Measurements from ENCODE around the gene STMND1. TPM values are rescaled to one million over a fixed set of nuclear protein-coding genes. Genes with fewer than 3 reads are reported as not detected.

The STMND1 gene
- total RNA-seq, 3 donors from 2014 or later (not counting 1 experiment from before 2014, with no cell fraction given), result not detected

DNA sequence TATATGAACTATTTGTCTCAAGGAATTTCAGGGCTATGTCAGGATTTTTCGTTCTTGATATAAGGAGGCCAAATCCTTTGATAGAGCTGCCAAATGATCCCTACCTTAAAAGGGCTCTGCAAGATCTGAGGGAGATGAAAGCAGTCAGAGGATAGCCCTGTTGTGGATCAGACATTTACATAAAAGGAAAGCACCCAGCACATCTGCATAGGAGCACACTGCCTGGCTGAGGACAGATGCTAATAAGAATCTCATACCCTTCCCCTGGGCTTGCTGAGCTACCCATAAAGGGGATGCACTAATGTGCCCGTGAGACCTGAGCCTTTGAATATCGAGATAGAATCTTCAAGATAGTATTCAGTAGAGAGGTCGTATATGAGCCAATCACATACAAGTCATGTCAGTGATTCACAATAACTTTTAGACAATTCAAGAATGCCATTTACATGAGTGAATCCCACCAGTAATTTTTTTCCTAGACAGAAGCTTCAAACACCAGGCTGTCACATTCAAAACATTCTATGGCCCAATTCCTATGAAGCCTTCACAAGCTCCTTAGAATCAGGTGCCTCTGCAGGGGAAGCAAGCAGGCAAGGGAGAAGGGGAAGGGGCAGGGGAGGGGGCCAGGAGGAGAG, 71.1 kb downstream of the STMND1 start:
- Mint-ChIP-seq H3K9me3 (no peaks in the 10 kb centered on the region), H3K4me1 (no peaks in the 10 kb centered on the region), H3K27me3 (ENCODE audit: low read depth in 2 of 2) (peaks cover 3 to 38% of the 10 kb centered on the region in 2 donors), H3K36me3 (no peaks in the 10 kb centered on the region), H3K4me3 (no peak overlapping the region), H3K27ac (no peak overlapping the region)
- no peaks in the 10 kb centered on the region for H3K9me3 ChIP-seq (ENCODE audit: control insufficient read depth, insufficient read depth, low read length)
- 83% methylated on average over 3 of the region's 4 CpGs for WGBS (ENCODE audit: insufficient coverage)
- H3K36me3 ChIP-seq (ENCODE audit: control insufficient read depth, insufficient read depth, low read length), result no peaks in the 10 kb centered on the region
- DNase-seq (no peak), ATAC-seq (no peak)
- H3K27me3 ChIP-seq (ENCODE audit: control insufficient read depth, insufficient read depth, low read length), result no peaks in the 10 kb centered on the region
- H3K27ac ChIP-seq (ENCODE audit: low read length), result no peak overlapping the region
- no peaks in the 10 kb centered on the region for H3K4me1 ChIP-seq (ENCODE audit: control insufficient read depth, insufficient read depth, low read length)
- intact Hi-C loops (cut with micrococcal nuclease), result no loop called here
- TF ChIP-seq, protein P1, sequence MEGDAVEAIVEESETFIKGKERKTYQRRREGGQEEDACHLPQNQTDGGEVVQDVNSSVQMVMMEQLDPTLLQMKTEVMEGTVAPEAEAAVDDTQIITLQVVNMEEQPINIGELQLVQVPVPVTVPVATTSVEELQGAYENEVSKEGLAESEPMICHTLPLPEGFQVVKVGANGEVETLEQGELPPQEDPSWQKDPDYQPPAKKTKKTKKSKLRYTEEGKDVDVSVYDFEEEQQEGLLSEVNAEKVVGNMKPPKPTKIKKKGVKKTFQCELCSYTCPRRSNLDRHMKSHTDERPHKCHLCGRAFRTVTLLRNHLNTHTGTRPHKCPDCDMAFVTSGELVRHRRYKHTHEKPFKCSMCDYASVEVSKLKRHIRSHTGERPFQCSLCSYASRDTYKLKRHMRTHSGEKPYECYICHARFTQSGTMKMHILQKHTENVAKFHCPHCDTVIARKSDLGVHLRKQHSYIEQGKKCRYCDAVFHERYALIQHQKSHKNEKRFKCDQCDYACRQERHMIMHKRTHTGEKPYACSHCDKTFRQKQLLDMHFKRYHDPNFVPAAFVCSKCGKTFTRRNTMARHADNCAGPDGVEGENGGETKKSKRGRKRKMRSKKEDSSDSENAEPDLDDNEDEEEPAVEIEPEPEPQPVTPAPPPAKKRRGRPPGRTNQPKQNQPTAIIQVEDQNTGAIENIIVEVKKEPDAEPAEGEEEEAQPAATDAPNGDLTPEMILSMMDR (IDR thresholded peaks at IDR 0.05), result no peak
- H3K4me3 ChIP-seq (ENCODE audit: low read length), result no peak overlapping the region

- H3K4me1 Mint-ChIP-seq, result no peaks in the 10 kb centered on the region
- no peaks in the 10 kb centered on the region for H3K27me3 ChIP-seq (ENCODE audit: control insufficient read depth, insufficient read depth, low read length)
- WGBS (ENCODE audit: insufficient coverage), result 95% methylated on average over 2 of the region's 2 CpGs
Measured at GRCh38 chr6:17178326-17178725, 76.5 kb downstream of the STMND1 start.

GRCh38 chr6:17178754-17179529, 77.1 kb downstream of the STMND1 start:
- no peaks in the 10 kb centered on the region for H3K27me3 ChIP-seq (ENCODE audit: control insufficient read depth, insufficient read depth, low read length)
- WGBS (ENCODE audit: insufficient coverage), result 94% methylated on average over 1 of the region's 1 CpG
- Mint-ChIP-seq H3K27me3 (ENCODE audit: low read depth in 2 of 2) (peaks cover 3 to 31% of the 10 kb centered on the region in 2 donors), H3K9me3 (no peaks in the 10 kb centered on the region), H3K4me1 (no peaks in the 10 kb centered on the region), H3K36me3 (no peaks in the 10 kb centered on the region), H3K4me3 (no peak overlapping the region), H3K27ac (no peak overlapping the region)
- ATAC-seq, result no peak
- TF ChIP-seq, protein P1 (IDR thresholded peaks at IDR 0.05), result no peak
- no peak overlapping the region for H3K4me3 ChIP-seq (ENCODE audit: low read length)
- H3K36me3 ChIP-seq (ENCODE audit: control insufficient read depth, insufficient read depth, low read length), result no peaks in the 10 kb centered on the region
- intact Hi-C loops (cut with micrococcal nuclease), result no loop called here
- H3K27ac ChIP-seq (ENCODE audit: low read length), result no peak overlapping the region
- no peaks in the 10 kb centered on the region for H3K4me1 ChIP-seq (ENCODE audit: control insufficient read depth, insufficient read depth, low read length)
- no peak for DNase-seq
- H3K9me3 ChIP-seq (ENCODE audit: control insufficient read depth, insufficient read depth, low read length), result no peaks in the 10 kb centered on the region

More at GRCh38 chr6:17178326-17178725, 76.5 kb downstream of the STMND1 start:
- H3K36me3 Mint-ChIP-seq, result no peaks in the 10 kb centered on the region
- no peak overlapping the region for H3K27ac Mint-ChIP-seq
- H3K4me3 ChIP-seq (ENCODE audit: low read length), result no peak overlapping the region
- H3K27ac ChIP-seq (ENCODE audit: low read length), result no peak overlapping the region
- intact Hi-C loops (cut with micrococcal nuclease), result no loop called here
- H3K9me3 ChIP-seq (ENCODE audit: control insufficient read depth, insufficient read depth, low read length), result no peaks in the 10 kb centered on the region
- ATAC-seq, result no peak
- no peaks in the 10 kb centered on the region for H3K36me3 ChIP-seq (ENCODE audit: control insufficient read depth, insufficient read depth, low read length)
- H3K4me3 Mint-ChIP-seq, result no peak overlapping the region
- TF ChIP-seq, protein P1 (IDR thresholded peaks at IDR 0.05), result no peak
- DNase-seq, result no peak
- H3K4me1 ChIP-seq (ENCODE audit: control insufficient read depth, insufficient read depth, low read length), result no peaks in the 10 kb centered on the region
- H3K9me3 Mint-ChIP-seq, result no peaks in the 10 kb centered on the region
- H3K27me3 Mint-ChIP-seq (ENCODE audit: low read depth in 2 of 2), result peaks cover 6 to 31% of the 10 kb centered on the region in 2 donors
